GM18507 (cell line): ENCODE data around the gene TSPYL2.

Experiments used
- DNase-seq: peaks from one replicate; pipeline ENCODE4 v3.0.0; 2011; ENCODE audit warnings: low read depth; ENCODE audit not compliant: insufficient read length; ENCODE audit errors: extremely low spot score
- FAIRE-seq: peaks from 2 replicates; lab custom pipeline; 2011; peaks lifted over from hg19 to GRCh38; lab: Jason Lieb, UNC

TSPYL2 gene

DNA sequence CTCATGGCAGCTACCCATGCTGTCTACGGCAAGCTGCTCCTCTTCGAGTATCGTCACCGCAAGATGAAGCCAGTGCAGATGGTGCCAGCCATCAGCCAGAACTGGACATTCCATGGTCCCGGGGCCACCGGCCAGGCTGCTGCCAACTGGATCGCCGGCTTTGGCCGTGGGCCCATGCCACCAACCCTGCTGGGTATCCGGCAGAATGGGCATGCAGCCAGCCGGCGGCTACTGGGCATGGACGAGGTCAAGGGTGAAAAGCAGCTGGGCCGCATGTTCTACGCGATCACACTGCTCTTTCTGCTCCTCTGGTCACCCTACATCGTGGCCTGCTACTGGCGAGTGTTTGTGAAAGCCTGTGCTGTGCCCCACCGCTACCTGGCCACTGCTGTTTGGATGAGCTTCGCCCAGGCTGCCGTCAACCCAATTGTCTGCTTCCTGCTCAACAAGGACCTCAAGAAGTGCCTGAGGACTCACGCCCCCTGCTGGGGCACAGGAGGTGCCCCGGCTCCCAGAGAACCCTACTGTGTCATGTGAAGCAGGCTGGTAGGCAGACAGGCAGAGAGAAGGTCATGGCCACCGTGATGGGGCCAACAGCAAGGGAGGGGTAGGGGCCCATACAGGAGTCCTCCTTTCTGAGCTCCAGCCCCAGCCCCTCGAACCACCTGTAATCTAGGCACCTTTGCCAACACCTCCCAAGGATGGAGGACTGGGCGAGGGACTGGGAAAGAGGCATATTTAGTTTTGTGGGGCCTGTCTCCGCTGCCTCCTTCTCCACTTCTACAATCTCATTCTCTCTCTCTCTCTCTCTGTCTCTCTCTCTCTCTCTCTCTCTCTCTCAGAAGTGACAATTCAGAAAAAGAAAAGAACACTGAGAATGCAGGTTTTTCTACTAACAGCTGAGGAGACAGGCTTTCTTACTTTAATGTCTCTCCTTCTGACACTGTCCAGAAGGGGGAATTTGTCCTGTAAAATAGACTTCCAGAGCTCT, 4.7 kb upstream of the TSPYL2 start:
- DNase-seq = no peak
- no peak for FAIRE-seq

- DNase-seq (no peak), FAIRE-seq (no peak)
These were observed 3.2 kb upstream of the TSPYL2 start for GRCh38 chrX:53078943-53079342.

DNA sequence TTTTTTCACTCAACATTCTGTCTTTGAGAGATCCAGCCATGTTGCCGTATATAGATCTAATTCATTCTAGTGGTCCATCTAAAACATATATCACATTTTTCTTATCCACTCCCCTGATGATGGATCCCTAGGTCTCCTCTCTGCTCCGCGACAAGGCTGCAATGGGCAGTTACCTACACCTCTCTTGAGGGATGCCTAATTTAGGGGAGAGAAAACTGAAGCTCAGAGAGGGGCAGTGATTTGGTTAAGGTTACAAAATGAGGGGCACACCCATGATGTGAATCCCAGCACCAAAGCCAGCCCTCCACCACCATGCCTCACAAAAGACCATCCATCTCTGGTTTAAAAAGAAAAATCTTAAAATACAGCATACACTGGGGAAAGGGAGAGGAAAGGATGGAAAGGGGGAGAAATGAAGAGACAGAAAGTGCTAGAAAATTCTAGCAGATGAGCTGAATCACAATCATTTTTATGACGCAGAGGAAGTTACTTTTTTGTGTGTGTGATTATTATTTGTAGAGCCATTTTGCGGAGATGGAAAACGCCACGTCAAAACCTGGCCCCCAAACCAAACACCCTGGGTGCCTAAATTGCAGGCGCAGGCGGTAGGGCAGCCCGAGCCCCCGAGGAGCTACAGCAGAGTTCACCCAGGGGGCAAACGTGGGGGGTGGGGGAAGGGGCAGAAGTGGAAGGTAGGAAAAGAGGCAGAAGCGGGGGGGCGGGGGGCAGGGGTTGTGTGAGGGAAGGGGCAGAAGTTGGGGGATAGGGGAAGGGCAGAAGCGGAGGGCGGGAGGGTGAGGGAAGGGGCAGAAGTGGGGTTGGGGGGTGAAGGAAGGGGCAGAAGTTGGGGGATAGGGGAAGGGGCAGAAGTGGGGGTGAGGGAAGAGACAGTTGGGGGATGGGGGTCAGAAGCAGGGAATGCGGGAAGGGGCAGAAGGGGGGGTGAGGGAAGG, 1.3 kb upstream of the TSPYL2 start:
- no peak for FAIRE-seq
- no peak for DNase-seq

- no peak for DNase-seq
- FAIRE-seq = peak; percentile 62
These were observed 828 bp downstream of the TSPYL2 start for GRCh38 chrX:53082773-53083616.

DNA sequence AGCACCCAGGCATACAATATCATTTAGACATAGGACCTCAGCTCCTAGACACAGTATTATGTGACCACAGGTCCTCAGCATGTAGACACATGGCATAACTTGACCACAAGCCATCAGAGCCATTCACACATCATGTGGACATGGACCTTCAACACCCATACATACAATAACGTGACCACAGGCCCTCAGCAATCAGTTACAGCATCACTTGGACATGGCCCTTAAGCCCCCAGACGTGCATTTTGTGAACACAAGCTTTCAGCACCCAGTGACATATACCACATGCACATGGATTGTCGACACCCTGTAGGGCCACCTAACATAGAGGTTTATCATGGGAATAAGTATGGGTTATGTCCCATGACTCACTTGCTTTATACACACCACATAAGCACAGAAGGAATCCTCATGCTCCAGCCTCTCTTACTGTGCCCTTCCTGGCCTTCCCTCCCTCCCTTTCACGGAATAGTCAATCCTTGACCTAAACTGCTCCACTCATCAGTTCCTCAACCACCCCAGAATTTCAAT, 1.9 kb downstream of the TSPYL2 start:
- FAIRE-seq (no peak), DNase-seq (no peak)

- DNase-seq = no peak
- no peak for FAIRE-seq
These were observed 2.7 kb downstream of the TSPYL2 start for GRCh38 chrX:53084863-53085262.

GRCh38 chrX:53085661-53086229, 3.6 kb downstream of the TSPYL2 start:
- DNase-seq = no peak
- no peak for FAIRE-seq

DNA sequence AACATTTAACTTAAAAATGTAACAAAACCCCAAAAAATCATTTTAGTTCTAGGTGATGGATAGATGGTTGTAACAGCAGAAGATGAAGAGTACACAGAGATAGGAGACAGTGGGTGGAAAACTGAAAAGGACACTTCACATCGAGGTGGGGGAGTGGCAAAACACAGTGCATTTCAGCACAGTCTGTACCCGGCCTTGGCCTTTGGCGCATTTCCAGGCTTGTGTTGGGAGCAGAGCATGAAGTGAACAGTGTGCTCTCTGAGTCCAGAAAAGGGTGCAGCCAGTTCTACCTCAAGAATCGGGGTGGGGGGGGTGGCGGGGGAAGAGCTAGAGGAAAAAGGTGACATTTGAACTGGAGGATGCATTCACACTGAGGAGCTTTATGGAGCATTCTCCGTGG, 4.3 kb downstream of the TSPYL2 start:
- FAIRE-seq = no peak
- DNase-seq = no peak

- DNase-seq (no peak), FAIRE-seq (no peak)
These were observed 5.2 kb downstream of the TSPYL2 start for GRCh38 chrX:53087388-53087831.

GRCh38 chrX:53088136-53088974, 6.2 kb downstream of the TSPYL2 start:
- FAIRE-seq (peak; percentile 84), DNase-seq (no peak)

DNA sequence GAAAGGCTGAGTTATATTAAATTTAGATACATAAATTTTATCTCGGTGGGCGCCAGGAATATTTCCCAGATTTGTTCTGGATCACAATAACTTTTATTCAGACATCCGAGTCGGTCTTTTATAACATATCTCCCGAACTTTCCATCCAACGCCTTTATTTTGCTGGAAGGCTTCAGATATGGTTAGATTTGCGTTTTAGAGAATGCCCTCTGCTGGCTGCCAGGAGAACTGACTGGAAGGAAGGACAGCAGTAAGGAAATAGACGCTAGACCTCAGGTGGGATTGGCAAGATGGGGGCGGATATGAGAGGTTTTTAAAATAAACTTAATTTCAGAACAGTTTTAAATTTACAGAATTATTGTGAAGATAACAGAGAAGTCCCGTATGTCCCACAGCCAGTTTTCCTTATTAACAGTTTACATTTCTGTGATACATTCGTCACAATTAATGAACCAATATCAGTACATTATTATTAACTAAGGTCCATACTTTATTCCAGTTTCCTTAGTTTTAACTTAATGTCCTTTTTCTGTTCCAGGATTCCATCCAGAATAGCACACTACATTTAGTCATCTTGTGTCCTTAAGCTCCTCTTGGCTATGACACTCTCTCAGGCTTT, 7.2 kb downstream of the TSPYL2 start:
- FAIRE-seq (peak; percentile 93), DNase-seq (no peak)

DNA sequence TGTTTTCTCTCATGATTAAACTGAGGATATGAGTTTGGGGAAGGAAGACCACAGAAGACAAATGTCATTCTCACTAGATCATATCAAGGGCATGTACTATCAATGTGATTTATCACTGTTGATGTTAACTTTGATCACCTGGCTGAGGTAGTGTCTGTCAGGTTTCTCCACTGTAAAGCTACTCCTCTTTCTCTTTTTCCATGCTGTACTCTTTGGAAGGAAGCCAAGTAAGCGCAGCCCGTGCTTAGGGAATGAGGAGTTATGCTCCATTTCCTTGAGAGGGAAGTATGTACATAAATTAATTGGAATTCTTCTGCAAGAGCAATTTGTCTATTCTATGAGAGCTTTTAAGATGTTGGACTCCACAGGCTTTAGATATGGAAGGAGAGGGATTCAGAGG, 7.8 kb downstream of the TSPYL2 start:
- FAIRE-seq (no peak), DNase-seq (no peak)

GRCh38 chrX:53091354-53091753, 9.2 kb downstream of the TSPYL2 start:
- no peak for DNase-seq
- no peak for FAIRE-seq

GRCh38 chrX:53093177-53093655, 11.0 kb downstream of the TSPYL2 start:
- DNase-seq = peak; percentile 35
- peak; percentile 85 for FAIRE-seq

DNA sequence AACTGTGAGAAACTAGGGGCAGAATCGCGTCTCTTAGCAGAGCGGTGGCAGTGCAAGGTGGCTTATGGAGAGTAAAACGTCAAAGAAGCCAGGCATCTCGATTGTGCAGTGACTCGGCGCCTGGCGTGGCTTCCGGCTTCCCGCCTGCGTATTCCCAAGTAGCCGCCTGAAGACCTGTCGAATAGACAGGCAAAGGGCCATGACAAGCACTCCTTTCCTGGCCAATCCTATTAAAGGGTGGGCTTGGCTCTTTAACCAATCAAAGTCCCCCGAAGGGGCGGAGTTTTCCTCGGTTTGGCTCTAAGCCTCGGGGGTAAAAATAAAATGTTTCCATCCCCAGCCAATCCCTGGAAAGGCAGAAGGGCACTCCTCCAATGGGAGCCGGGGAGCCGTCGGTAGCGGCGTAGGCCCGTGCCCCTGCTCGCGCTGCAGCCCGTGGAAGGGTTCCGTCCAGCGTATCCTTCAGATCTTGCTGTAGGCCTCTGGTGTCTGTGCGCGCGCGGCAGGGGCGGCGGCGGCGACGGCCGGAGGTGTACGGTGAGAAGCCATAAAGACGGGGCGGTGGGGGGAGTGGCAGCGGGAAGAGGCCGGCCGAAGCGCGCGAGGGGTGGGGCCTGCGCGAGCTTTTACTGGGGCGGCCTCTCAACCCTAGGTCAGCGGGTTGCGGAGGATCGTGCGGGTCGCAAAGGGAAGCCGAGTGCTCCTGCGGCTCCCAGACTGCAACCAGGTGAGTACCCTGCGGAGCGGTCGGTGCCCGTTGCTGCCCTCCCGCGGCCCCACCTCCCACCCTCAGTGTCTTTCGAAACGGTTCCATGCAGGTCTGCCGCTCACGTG, 11.8 kb downstream of the TSPYL2 start, which contains the start of gene KANTR:
Gene KANTR (plus strand): TSS at position 395 of the 834 bp plus-strand sequence. CDS start 30,131 bp downstream, outside the sequence.
- peak; percentile 64 for DNase-seq
- peak; percentile 98 for FAIRE-seq

DNA sequence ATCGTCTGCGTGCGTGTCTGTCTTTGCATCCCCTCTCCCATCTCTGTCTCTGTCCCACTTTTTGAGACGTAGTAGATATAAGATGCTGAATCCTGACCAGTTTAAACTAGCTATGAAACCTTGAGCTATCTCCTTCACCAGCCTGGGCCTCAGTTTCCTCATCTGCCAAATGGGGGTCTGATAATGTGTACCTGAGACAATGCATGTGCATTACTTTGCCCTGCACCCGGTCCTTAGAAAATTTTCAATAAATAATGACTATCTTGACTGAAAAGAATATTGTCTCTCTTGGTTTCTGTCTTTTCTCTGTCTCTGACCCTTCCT, 12.4 kb downstream of the TSPYL2 start:
- peak; percentile 62 for FAIRE-seq
- DNase-seq = no peak
